Choroid plexus epithelial cell (primary cell): ENCODE results near the gene GJA10.

ENCODE experiments used
- DNase-seq: peaks from one replicate; pipeline ENCODE4 v3.0.0-alpha.2; 2010; ENCODE audit warnings: low read depth
- H3K4me3 ChIP-seq: 2 replicates; pipeline ENCODE4 v1.5.1; 2011; ENCODE audit warnings: low read depth, mild to moderate bottlenecking, control low read depth, low read length, moderate library complexity
- CTCF ChIP-seq: conservative IDR thresholded peaks from 2 replicates; pipeline ENCODE4 v1.5.1; 2011; ENCODE audit warnings: low read depth, mild to moderate bottlenecking, control low read depth, inconsistent platforms, low read length, moderate library complexity

The GJA10 gene

GRCh38 chr6:89866024-89866678 lies 28.1 kb upstream of the GJA10 start:
- DNase-seq = no peak
- no peak overlapping the region for H3K4me3 ChIP-seq
- no peak for TF ChIP-seq CTCF

GRCh38 chr6:89873721-89874120 lies 20.5 kb upstream of the GJA10 start:
- no peak for TF ChIP-seq CTCF
- no peak for DNase-seq
- H3K4me3 ChIP-seq = no peak overlapping the region

- DNase-seq = no peak
- H3K4me3 ChIP-seq = no peak overlapping the region
- no peak for TF ChIP-seq CTCF
Measured at GRCh38 chr6:89874438-89874837, 19.8 kb upstream of the GJA10 start.

- no peak overlapping the region for H3K4me3 ChIP-seq
- TF ChIP-seq CTCF = no peak
- no peak for DNase-seq
Measured at GRCh38 chr6:89886378-89887120, 7.7 kb upstream of the GJA10 start.

- H3K4me3 ChIP-seq = no peak overlapping the region
- DNase-seq = peak; percentile 22
- TF ChIP-seq CTCF = no peak
Measured at GRCh38 chr6:89887452-89888137, 6.7 kb upstream of the GJA10 start.

GRCh38 chr6:89888138-89888514 lies 6.1 kb upstream of the GJA10 start:
- no peak for DNase-seq
- no peak overlapping the region for H3K4me3 ChIP-seq
- no peak for TF ChIP-seq CTCF
